K562 (cell line): ENCODE data around the gene AMBRA1. TPM values are rescaled to one million over a fixed set of nuclear protein-coding genes. Genes with fewer than 3 reads are reported as not detected.

ENCODE experiments used
- CSDE1 ChIP-seq, 2 experiments: fragments of 450-650 bp; IDR thresholded peaks; 2 replicates each; pipeline ENCODE4 v1.6.1; 2016; ENCODE audit warnings: mild to moderate bottlenecking in 1 of 2
- EP300 ChIP-seq: IDR thresholded peaks from 2 replicates; pipeline ENCODE4 v1.6.1; 2012; ENCODE audit warnings: low read length, improper control_type of control experiment
- HDAC3 ChIP-seq: fragments of 450-650 bp; IDR thresholded peaks from 2 replicates; pipeline ENCODE4 v1.6.1; 2018; ENCODE audit warnings: borderline replicate concordance, mild to moderate bottlenecking, moderate library complexity; ENCODE audit not compliant: partially characterized antibody
- HDAC6 ChIP-seq: IDR thresholded peaks from 2 replicates; pipeline ENCODE4 v1.6.1; 2012; ENCODE audit warnings: low read depth, mild to moderate bottlenecking, control low read depth, inconsistent platforms, low read length, moderate library complexity
- HEY1 ChIP-seq: fragments of 250-450 bp; sonication (Bioruptor Pico); IDR thresholded peaks from 2 replicates; pipeline ENCODE4 v1.5.0; 2020; ENCODE audit warnings: mild to moderate bottlenecking, moderate library complexity, borderline replicate concordance
- IRF9 ChIP-seq: fragments of 450-650 bp; IDR thresholded peaks from 2 replicates; pipeline ENCODE4 v1.6.1; 2016; ENCODE audit warnings: missing biosample characterization, missing genetic modification characterization
- LEF1 ChIP-seq: fragments of 450-650 bp; IDR thresholded peaks from 2 replicates; pipeline ENCODE4 v1.6.1; 2016; ENCODE audit warnings: mild to moderate bottlenecking
- MEF2A ChIP-seq: IDR thresholded peaks from 2 replicates; pipeline ENCODE4 v1.6.1; 2011; ENCODE audit warnings: low read depth, mild to moderate bottlenecking, low read length, moderate library complexity; ENCODE audit not compliant: control insufficient read depth
- PHTF2 ChIP-seq: fragments of 250-450 bp; sonication (Bioruptor Pico); IDR thresholded peaks from 2 replicates; pipeline ENCODE4 v1.5.0; 2021; ENCODE audit warnings: mild to moderate bottlenecking
- POLR2H ChIP-seq: IDR thresholded peaks from 2 replicates; pipeline ENCODE4 v1.6.1; 2016; ENCODE audit warnings: missing genetic modification characterization, low read depth, mild to moderate bottlenecking, control low read depth, missing compliant biosample characterization, moderate library complexity
- POU5F1 ChIP-seq: fragments of 150-350 bp; IDR thresholded peaks from 2 replicates; pipeline ENCODE4 v1.6.1; 2014; ENCODE audit warnings: borderline replicate concordance, low read length, low read depth, mild to moderate bottlenecking; ENCODE audit not compliant: partially characterized antibody
- PRMT5 ChIP-seq: sonication (generic); formaldehyde crosslinking; IDR thresholded peaks from 2 replicates; pipeline ENCODE4 v1.5.0; 2020; ENCODE audit warnings: missing genetic modification reagents
- STAT6 ChIP-seq: sonication (generic); formaldehyde crosslinking; IDR thresholded peaks from 2 replicates; pipeline ENCODE4 v1.8.1; 2023; ENCODE audit warnings: mild to moderate bottlenecking, missing genetic modification reagents
- TEAD2 ChIP-seq: fragments of 450-650 bp; IDR thresholded peaks from 2 replicates; pipeline ENCODE4 v1.6.1; 2016; ENCODE audit warnings: missing genetic modification characterization, control low read depth, missing compliant biosample characterization
- TGIF2 ChIP-seq: sonication (generic); formaldehyde crosslinking; IDR thresholded peaks from 2 replicates; pipeline ENCODE4 v1.8.1; 2022; ENCODE audit warnings: mild to moderate bottlenecking, missing genetic modification reagents, moderate library complexity
- ZBTB7A ChIP-seq: IDR thresholded peaks from 2 replicates; pipeline ENCODE4 v1.6.1; 2011; ENCODE audit warnings: low read depth, mild to moderate bottlenecking, low read length, moderate library complexity, borderline replicate concordance; ENCODE audit not compliant: control insufficient read depth
- ZNF395 ChIP-seq: fragments of 200-800 bp; sonication (Bioruptor generic); IDR thresholded peaks from 2 replicates; pipeline ENCODE4 v1.6.1; 2017; ENCODE audit warnings: missing genetic modification characterization, missing compliant biosample characterization
- ZNF431 ChIP-seq: sonication (generic); formaldehyde crosslinking; IDR thresholded peaks from 2 replicates; pipeline ENCODE4 v1.8.0; 2022; ENCODE audit warnings: mild to moderate bottlenecking, missing genetic modification reagents
- ZNF449 ChIP-seq: fragments of 250-450 bp; sonication (Bioruptor Pico); IDR thresholded peaks from 2 replicates; pipeline ENCODE4 v1.8.0; 2022; ENCODE audit warnings: moderate library complexity, mild to moderate bottlenecking, inconsistent platforms
- ZNF583 ChIP-seq: fragments of 250-450 bp; sonication (Bioruptor Pico); IDR thresholded peaks from 2 replicates; pipeline ENCODE4 v1.4.0; 2020
- polyA plus RNA-seq, 8 experiments: library from polyadenylated mRNA; depleted of rRNA in 4 of 8; stranded (reverse) in 5 of 8; unstranded in 3 of 8; fragments of >200 nt; fragmentation: Nextera tagmentation in 2 of 8; fragmentation: Illumina TruSeq in 1 of 8; extraction: Ambion mirVana in 2 of 8; extraction: Trizol in 1 of 8; gene quantifications; 2 replicates each; pipeline versions ENCODE4 v1.2.1 to v1.2.3, GENCODE V29; 2011 to 2014; ENCODE audit warnings: inconsistent platforms in 1 of 8, missing spikeins in 1 of 8
- total RNA-seq, 7 experiments: library from RNA; depleted of rRNA in 6 of 7; stranded (reverse); fragments of >200 nt in 6 of 7; fragmentation: Illumina TruSeq in 2 of 7; extraction: Trizol in 2 of 7; gene quantifications; 2 replicates each; pipeline versions ENCODE4 v1.2.1 to v1.2.3, GENCODE V29; 2011 to 2021; ENCODE audit warnings: low replicate concordance in 1 of 7

The AMBRA1 gene
- total and polyA plus RNA-seq, 9 of the 15 experiments (the other 6 are each of a cell fraction or from before 2014, with no cell fraction given), result 0.15 to 24.5 (median 13.0) TPM

GRCh38 chr11:46617134-46617971, 23.5 kb upstream of the AMBRA1 start, which contains the start of the genes ATG13 and HARBI1 (continued):
- TF ChIP-seq STAT6 (CRISPR knock-in tag) (no peak), TEAD2 (tag) (no peak), PRMT5 (CRISPR knock-in tag) (no peak), PHTF2 (CRISPR knock-in tag) (no peak), HEY1 (CRISPR knock-in tag) (0 out of 2 replicates have a peak, but pooled peaks have one; percentile 45), POU5F1 (no peak), ZNF583 (CRISPR knock-in tag) (no peak), ZNF395 (CRISPR knock-in tag) (no peak; the same call in 1 of the 2 replicates), LEF1 (no peak), ZNF449 (CRISPR knock-in tag) (no peak), POLR2H (tag) (peak; percentile 64), TGIF2 (CRISPR knock-in tag) (no peak), CSDE1 (IDR thresholded peaks at IDR 0.05) (no peak), HDAC6 (no peak), HDAC3 (no peak), ZNF431 (CRISPR knock-in tag) (no peak), ZBTB7A (peak; percentile 86), EP300 (peak; percentile 99), IRF9 (tag) (no peak), MEF2A (no peak)
